HG03565 (cell line): ENCODE data around the gene GOLGA8J.
"Not testable (repeated sequence)": the region's sequence is repeated elsewhere in the genome, so short reads cannot be mapped to it uniquely, and the experiment has no call there.

Experiments
- ATAC-seq: cut with Tn5 transposase; IDR thresholded peaks from one replicate; pipeline ENCODE4 v1.9.1; 2021; ENCODE audit warnings: mild to moderate bottlenecking, moderate library complexity; ENCODE audit not compliant: unreplicated experiment

GOLGA8J gene

DNA sequence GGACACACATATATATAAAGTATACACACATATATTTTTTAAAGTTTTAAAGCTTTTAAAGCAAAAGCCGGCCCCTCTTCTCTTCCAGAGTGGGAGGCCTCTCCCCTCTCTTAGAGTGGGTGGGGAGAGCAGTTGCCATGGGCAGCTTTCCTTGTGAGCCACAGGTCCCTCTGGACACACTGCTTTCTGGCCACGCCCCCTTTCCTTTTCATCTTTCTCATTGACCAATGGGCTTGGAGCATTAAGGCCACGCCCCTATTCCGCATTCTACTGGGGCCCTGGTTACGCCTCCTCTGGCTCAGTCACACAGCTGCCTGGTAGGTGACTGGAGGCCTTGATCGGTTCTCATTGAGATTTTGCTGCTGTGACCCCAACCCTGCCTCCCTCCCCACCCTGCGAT, at the start of gene GOLGA8J:
Gene GOLGA8J (plus strand): TSS at position 301 of the 400 bp plus-strand sequence. CDS start 98 bp downstream, at position 399.
- not testable (repeated sequence) for ATAC-seq

GRCh38 chr15:30033211-30033610, 49.5 kb upstream of the GOLGA8J start:
- no peak for ATAC-seq

- no peak for ATAC-seq
Measured at GRCh38 chr15:30033763-30034162, 49.0 kb upstream of the GOLGA8J start.

DNA sequence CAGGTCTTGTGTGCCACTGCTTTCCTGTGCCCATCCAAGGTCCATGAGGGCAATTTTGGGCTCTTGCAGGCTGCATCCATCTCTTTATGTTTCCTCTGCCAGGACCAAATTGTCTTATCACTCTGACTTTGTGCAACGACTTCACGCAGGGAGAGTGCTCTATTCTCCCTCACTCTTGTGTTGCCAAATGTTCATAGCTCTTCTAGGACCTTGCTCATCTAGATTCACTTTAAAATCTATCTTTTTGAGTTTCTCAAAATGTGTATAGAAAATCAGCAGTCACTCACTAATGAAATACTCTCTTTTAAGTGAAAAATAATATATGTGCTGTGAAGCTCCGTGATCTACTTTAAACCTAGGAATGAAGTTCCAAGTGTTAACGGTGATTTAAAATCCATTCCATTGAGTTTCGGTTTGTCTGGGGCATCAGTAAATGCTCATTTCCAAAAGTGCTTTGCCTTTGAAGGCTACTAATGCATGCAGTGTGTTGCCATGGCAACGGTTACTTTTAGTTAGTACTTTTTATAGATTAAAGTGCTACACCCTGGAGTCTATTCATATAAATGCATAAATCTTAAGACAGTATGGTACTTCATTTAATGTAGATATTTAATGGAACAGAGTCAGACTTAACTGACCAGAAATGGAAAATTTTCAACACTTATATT, 46.6 kb upstream of the GOLGA8J start:
- ATAC-seq, result no peak

GRCh38 chr15:30038667-30039523, 43.9 kb upstream of the GOLGA8J start:
- ATAC-seq, result no peak

DNA sequence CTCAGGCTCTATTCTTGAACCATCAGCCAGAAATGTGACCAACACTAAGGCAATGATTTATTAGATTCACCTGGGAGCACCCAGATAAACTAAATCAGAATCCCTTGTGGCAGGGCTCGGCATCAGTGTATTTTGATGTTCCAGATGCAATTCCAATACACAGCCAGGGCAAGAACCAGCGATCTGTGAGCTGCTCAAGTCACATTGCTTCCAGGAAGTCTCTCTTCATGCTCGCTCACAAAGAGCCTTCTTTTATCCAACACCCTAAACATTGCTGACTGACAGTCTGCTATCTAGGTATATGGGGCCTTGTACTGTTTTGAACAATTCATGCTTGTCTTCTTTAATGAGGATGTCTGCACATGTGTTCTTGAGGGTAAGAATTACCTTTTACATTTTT, 40.9 kb upstream of the GOLGA8J start:
- no peak for ATAC-seq

- ATAC-seq, result no peak
Measured at GRCh38 chr15:30042556-30042955, 40.2 kb upstream of the GOLGA8J start.

DNA sequence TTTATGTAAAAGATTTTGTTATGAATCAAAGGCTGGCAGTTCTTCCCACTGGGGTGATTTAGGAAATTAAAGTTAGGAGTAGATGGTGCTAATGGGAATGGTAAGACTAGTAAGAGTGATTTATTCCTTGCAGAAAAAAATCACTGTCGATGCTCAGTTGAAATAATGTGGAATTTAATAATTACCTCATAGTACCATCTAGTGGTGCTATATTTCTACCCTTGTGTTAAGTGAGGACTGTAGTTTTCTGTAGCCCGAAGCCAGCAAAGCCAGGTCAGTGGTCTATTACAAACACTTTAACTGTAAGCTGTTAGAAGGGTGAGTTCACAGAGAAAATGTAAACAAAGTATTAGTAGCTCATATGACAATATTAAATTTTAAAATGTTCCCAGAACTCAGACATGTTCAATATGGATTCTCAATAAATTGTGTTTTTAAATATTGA, 39.5 kb upstream of the GOLGA8J start:
- ATAC-seq, result no peak

DNA sequence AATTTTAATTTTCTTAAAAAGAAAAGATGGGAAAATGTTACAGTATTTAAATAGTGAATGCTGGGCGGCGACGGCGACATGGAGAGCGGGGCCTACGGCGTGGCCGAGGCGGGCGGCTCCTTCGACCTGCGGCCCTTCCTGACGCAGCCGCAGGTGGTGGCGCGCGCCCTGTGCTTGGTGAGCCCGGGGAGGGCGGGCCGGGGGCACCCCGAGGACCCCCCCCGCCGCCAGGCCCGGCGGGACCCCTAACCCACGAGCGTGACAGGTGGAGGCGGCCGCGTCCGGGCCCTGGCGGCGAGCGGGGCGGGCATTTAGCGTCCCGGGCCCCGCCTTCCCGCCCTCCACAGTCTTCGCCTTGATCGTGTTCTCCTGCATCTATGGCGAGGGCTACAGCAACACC, 38.4 kb upstream of the GOLGA8J start:
- ATAC-seq, result no peak

DNA sequence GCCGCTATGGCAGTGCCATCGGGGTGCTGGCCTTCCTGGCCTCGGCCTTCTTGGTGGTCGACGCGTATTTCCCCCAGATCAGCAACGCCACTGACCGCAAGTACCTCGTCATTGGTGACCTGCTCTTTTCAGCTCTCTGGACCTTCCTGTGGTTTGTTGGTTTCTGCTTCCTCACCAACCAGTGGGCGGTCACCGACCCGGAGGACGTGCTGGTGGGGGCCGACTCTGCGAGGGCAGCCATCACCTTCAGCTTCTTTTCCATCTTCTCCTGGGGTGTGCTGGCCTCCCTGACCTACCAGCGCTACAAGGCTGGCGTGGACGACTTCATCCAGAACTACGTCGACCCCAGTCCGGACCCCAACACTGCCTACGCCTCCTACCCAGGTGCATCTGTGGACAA, 37.9 kb upstream of the GOLGA8J start:
- not testable (repeated sequence) for ATAC-seq

DNA sequence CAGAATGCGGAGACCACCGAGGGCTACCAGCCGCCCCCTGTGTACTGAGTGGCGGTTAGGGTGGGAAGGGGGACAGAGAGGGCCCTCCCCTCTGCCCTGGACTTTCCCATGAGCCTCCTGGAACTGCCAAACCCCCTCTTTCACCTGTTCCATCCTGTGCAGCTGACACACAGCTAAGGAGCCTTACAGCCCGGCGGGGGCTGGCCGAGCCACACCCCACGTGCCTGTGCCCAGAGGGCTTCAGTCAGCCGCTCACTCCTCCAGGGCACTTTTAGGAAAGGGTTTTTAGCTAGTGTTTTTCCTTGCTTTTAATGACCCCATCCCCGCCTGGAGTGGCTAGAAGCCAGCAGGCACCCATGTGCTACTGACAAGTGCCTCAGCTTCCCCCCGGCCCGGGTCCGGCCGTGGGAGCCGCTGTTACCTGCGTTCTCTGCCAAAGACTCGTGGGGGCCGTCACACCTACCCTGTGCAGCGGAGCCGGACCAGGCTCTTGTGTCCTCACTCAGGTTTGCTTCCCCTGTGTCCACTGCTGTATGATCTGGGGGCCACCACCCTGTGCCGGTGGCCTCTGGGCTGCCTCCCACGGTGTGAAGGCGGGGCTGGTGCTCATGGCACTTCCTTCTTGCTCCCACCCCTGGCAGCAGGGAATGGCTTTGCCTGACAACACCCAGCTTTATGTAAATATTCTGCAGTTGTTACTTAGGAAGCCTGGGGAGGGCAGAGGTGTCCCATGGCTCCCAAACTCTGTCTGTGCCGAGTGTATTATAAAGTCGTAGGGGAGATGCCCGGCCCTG, 37.3 kb upstream of the GOLGA8J start:
- ATAC-seq, result not testable (repeated sequence)

- no peak for ATAC-seq
Measured at GRCh38 chr15:30046430-30046829, 36.3 kb upstream of the GOLGA8J start.

- ATAC-seq, result no peak
Measured at GRCh38 chr15:30055604-30056003, 27.2 kb upstream of the GOLGA8J start.

GRCh38 chr15:30056166-30056565, 26.6 kb upstream of the GOLGA8J start:
- ATAC-seq, result no peak

- ATAC-seq, result no peak
Measured at GRCh38 chr15:30059771-30060170, 23.0 kb upstream of the GOLGA8J start.

- ATAC-seq, result no peak
Measured at GRCh38 chr15:30062881-30063280, 19.9 kb upstream of the GOLGA8J start.

DNA sequence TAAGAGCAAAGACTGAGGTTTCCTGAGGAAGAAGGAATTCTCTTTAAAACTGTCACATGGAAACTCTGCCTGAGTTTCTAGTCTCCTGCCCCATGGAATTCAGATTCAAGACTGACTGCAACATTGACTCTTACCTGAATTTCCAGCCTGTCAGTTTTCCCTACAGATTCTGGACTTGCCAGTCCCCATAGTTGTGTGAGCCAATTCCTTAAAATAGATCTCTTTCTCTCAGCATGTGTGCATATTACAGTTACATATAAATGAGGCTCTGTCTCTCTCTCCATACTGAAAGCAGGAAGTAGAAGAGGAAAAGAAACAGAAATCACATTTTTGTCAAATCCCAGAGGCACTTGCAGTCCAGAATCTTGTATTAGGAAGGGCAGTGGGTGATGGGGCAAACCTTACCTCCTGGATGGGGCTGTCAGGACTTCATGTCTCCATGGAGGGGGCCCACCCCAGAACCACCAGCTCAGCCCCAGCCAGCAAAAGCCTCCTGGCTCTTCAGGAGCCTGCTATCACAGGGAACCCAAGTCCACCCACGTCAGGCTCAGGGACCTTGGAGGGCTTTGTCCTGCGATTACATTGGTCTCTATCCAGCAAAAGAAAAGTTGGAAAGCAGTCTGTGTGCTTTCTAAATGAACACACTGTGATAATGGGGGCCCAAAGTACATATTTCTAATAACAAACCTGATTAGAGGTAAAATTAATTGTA, 18.8 kb upstream of the GOLGA8J start:
- ATAC-seq, result no peak

- no peak for ATAC-seq
Measured at GRCh38 chr15:30065025-30065801, 17.5 kb upstream of the GOLGA8J start.

DNA sequence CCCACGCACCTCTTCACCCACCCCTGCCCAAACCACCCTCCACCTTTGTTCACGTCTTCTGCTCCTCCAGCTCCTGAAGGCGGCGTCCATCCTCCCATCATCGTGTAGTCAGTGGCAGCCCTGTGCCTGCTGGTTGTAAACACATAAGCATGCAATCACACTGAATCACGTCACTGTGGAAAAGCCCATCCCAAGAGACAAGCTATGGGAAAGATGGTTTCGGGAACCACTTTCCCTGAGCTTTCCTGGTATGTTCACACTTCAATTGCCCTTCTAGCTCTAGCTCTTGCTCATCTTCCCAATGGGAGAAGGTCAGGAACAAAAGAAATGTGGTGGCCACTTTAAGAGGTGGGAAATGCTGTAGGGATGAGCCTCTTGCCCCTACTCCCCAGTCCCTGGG, 14.4 kb upstream of the GOLGA8J start:
- ATAC-seq, result no peak

DNA sequence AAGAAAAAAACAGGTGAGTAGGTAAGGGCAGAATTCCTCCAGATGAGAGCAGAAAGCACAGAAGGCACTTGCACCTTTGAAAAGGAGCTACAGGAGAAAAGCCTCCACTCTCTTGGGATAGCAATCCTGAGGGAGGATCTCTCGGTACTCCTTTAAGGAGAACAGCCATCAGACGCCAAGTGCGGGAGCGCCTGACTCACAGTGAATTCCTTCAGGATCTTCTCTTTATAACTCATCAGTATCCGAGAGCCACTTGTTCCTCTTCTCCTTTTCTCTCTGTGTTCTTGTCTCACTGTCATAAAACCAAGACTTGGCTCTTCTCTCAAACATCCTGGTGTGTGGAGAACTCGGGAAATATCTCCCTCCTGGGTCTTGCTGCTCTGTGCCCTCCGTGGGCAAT, 10.1 kb upstream of the GOLGA8J start:
- ATAC-seq, result no peak
